Spleen (tissue), 11 donors: ENCODE measurements around the gene FTO. TPM values are rescaled to one million over a fixed set of nuclear protein-coding genes. Genes with fewer than 3 reads are reported as not detected.

Experiments
- DNase-seq: peaks from one replicate; pipeline ENCODE4 v3.0.0-alpha.2; 2020
- H3K27ac ChIP-seq, 8 donors: fragments of 200-600 bp; sonication (generic) in 7 of 8; 1 replicate in 4 of 8; 2 replicates in 4 of 8; pipeline versions ENCODE4 v1.5.0 to v1.8.0; 2016 to 2021; ENCODE audit warnings: inconsistent platforms in 4 of 8, mild to moderate bottlenecking in 4 of 8, moderate library complexity in 1 of 8
- H3K27me3 ChIP-seq, 7 donors: fragments of 200-600 bp; sonication (generic) in 6 of 7; replicated peaks in 1 of 7; 1 replicate in 4 of 7; 2 replicates in 3 of 7; pipeline versions ENCODE4 v1.5.0 to v1.8.0; 2016 to 2021; ENCODE audit warnings: inconsistent platforms in 3 of 7, mild to moderate bottlenecking in 1 of 7
- H3K36me3 ChIP-seq, 6 donors: fragments of 200-600 bp; sonication (generic) in 5 of 6; 1 replicate in 4 of 6; 2 replicates in 2 of 6; pipeline versions ENCODE4 v1.5.0 to v1.8.0; 2016 to 2021; ENCODE audit warnings: inconsistent platforms in 2 of 6
- H3K4me1 ChIP-seq, 6 donors: fragments of 200-600 bp; sonication (generic) in 5 of 6; 1 replicate in 3 of 6; 2 replicates in 3 of 6; pipeline versions ENCODE4 v1.5.0 to v1.8.0; 2016 to 2021; ENCODE audit warnings: inconsistent platforms in 3 of 6
- H3K4me3 ChIP-seq, 8 donors: fragments of 200-600 bp; sonication (generic) in 7 of 8; 1 replicate in 4 of 8; 2 replicates in 4 of 8; pipeline versions ENCODE4 v1.5.0 to v1.8.0; 2016 to 2021; ENCODE audit warnings: inconsistent platforms in 4 of 8, mild to moderate bottlenecking in 4 of 8, moderate library complexity in 2 of 8
- H3K9me3 ChIP-seq, 8 donors: fragments of 200-600 bp; sonication (generic) in 7 of 8; 1 replicate in 4 of 8; 2 replicates in 4 of 8; pipeline versions ENCODE4 v1.5.0 to v1.8.0; 2016 to 2021; ENCODE audit warnings: inconsistent platforms in 4 of 8
- CTCF ChIP-seq, 11 experiments: fragments of 200-600 bp in 7 of 11; fragments of 450-650 bp in 4 of 11; sonication (generic) in 4 of 11; IDR thresholded peaks in 8 of 11; conservative IDR thresholded peaks in 3 of 11; 1 replicate in 7 of 11; 2 replicates in 4 of 11; pipeline versions ENCODE4 v1.4.0 to v1.8.0; 2016 to 2021; ENCODE audit warnings: antibody characterized with exemption in 11 of 11, inconsistent platforms in 4 of 11, mild to moderate bottlenecking in 1 of 11
- POLR2A ChIP-seq, 3 donors: fragments of 450-650 bp; IDR thresholded peaks; one replicate each; pipeline ENCODE4 v1.5.1; 2017; ENCODE audit warnings: antibody characterized with exemption in 3 of 3, mild to moderate bottlenecking in 1 of 3
- POLR2AphosphoS5 ChIP-seq, 3 donors: sonication (generic); formaldehyde crosslinking; IDR thresholded peaks; one replicate each; pipeline ENCODE4 v1.5.1; 2017; ENCODE audit warnings: antibody characterized with exemption in 3 of 3
- WGBS, 5 donors: extraction: QIAGEN DNeasy Blood & Tissue Kit in 3 of 5; methylation state at CpG; one replicate each; pipeline versions ENCODE4 v1.1.5 to v1.1.7; 2013 to 2018; 5-methylcytosine and 5-hydroxymethylcytosine counted together
- intact Hi-C: fragments of 100-400 bp; cut with DNase I; formaldehyde crosslinking; loops from one replicate; pipeline ENCODE4 v1.15.0; 2023; ENCODE audit warnings: low total_unique reads
- polyA plus RNA-seq, 3 donors: library from polyadenylated mRNA; stranded (reverse); fragments of 200-250 nt; gene quantifications; one replicate each; pipeline ENCODE4 v1.2.1, GENCODE V29; 2013
- total RNA-seq, 7 donors: library from RNA; depleted of rRNA in 3 of 7; stranded (reverse); fragments of >200 nt in 3 of 7; fragmentation: NEBNext Ultra II Directional in 4 of 7; extraction: Animal tissue kit (Norgen Biotek cat#: 25700) in 4 of 7; gene quantifications; one replicate each; pipeline versions ENCODE4 v1.1.0 to v1.2.1, GENCODE V29; 2016 to 2021
- donor health status: healthy with polysubstance abuse.
- donor health status: DM: no; HTN: no; CAD: no; lungs with moderate emphysema.
- donor health status: DM: no; HTN: no; CAD: no.
- donor health status: Bipolar disorder and iron deficiency.
- donor health status: healthy.
- donor health status: DM: no; HTN: no; CAD: no.
- donor health status: DM: yes; HTN: yes; CAD: no.

FTO gene
- total and polyA plus RNA-seq, 10 donors, result 6.8 to 89.8 (median 68.4) TPM

- intact Hi-C loops, result no loop called here
- no peaks in the 10 kb centered on the region for H3K36me3 ChIP-seq
- WGBS, 5 donors, result 88 to 100% (median 98%) methylated on average over 2 of the region's 2 CpGs
These were observed 31.0 kb downstream of the FTO start for GRCh38 chr16:53734908-53735307.

DNA sequence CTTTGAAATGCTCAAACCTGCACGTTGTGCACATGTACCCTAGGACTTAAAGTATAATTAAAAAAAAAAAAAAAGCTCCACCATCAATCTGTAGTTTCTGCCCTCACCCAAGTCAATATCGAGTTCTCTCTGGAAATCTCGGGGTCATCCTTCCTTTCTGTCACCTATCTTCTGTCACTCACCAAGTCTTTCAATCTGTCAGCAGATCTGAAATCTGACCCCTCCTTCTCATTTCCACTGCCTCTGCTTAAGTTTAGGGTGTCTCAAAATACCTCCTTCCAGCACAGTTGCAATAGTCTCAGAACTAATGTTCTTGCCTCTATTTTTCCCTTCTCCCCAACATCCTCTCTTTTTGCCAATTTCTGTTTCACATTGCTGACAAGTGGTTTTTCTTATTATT lies 32.3 kb downstream of the FTO start:
- no peak for DNase-seq
- peaks cover 0 to 16% (median 0%) of the 10 kb centered on the region in 6 donors for H3K4me1 ChIP-seq
- 87 to 93% (median 91%) methylated on average over 3 of the region's 3 CpGs for WGBS, 5 donors
- no peak overlapping the region for H3K27ac ChIP-seq
- H3K36me3 ChIP-seq, result no peaks in the 10 kb centered on the region
- TF ChIP-seq POLR2AphosphoS5 (IDR thresholded peaks at IDR 0.05) (no peak), POLR2A (IDR thresholded peaks at IDR 0.05) (no peak), CTCF (IDR thresholded peaks at IDR 0.05 in 8 of 11, conservative IDR thresholded peaks at IDR 0.05 in 3 of 11) (no peak)
- intact Hi-C loops, result no loop called here
- no peaks in the 10 kb centered on the region for H3K27me3 ChIP-seq
- no peaks in the 10 kb centered on the region for H3K9me3 ChIP-seq
- no peak overlapping the region for H3K4me3 ChIP-seq

More at GRCh38 chr16:53734908-53735307, 31.0 kb downstream of the FTO start:
- no peak overlapping the region for H3K4me3 ChIP-seq
- no peaks in the 10 kb centered on the region for H3K9me3 ChIP-seq
- DNase-seq, result no peak
- TF ChIP-seq POLR2A (IDR thresholded peaks at IDR 0.05), result no peak
- no peak for TF ChIP-seq CTCF (IDR thresholded peaks at IDR 0.05 in 8 of 11, conservative IDR thresholded peaks at IDR 0.05 in 3 of 11)
- TF ChIP-seq POLR2AphosphoS5 (IDR thresholded peaks at IDR 0.05), result no peak
- no peak overlapping the region for H3K27ac ChIP-seq
- H3K27me3 ChIP-seq, result no peaks in the 10 kb centered on the region
- peaks cover 0 to 16% (median 0%) of the 10 kb centered on the region in 6 donors for H3K4me1 ChIP-seq

GRCh38 chr16:53737552-53737951 lies 33.6 kb downstream of the FTO start:
- peaks cover 0 to 7% (median under 1%) of the 10 kb centered on the region in 6 donors for H3K4me1 ChIP-seq
- TF ChIP-seq POLR2A (IDR thresholded peaks at IDR 0.05) (no peak), POLR2AphosphoS5 (IDR thresholded peaks at IDR 0.05) (no peak), CTCF (IDR thresholded peaks at IDR 0.05 in 8 of 11, conservative IDR thresholded peaks at IDR 0.05 in 3 of 11) (no peak)
- H3K36me3 ChIP-seq, result no peaks in the 10 kb centered on the region
- H3K9me3 ChIP-seq, result no peaks in the 10 kb centered on the region
- H3K27me3 ChIP-seq, result no peaks in the 10 kb centered on the region
- WGBS, 5 donors, result 92 to 97% (median 96%) methylated on average over 5 of the region's 5 CpGs
- H3K4me3 ChIP-seq, result no peak overlapping the region
- no peak overlapping the region for H3K27ac ChIP-seq
- intact Hi-C loops, result no loop called here
- DNase-seq, result no peak

GRCh38 chr16:53740476-53740875 lies 36.5 kb downstream of the FTO start:
- no peak overlapping the region for H3K27ac ChIP-seq
- intact Hi-C loops, result no loop called here
- DNase-seq, result no peak
- no peaks in the 10 kb centered on the region for H3K9me3 ChIP-seq
- H3K36me3 ChIP-seq, result no peaks in the 10 kb centered on the region
- TF ChIP-seq CTCF (IDR thresholded peaks at IDR 0.05 in 8 of 11, conservative IDR thresholded peaks at IDR 0.05 in 3 of 11), result no peak
- TF ChIP-seq POLR2AphosphoS5 (IDR thresholded peaks at IDR 0.05), result no peak
- TF ChIP-seq POLR2A (IDR thresholded peaks at IDR 0.05), result no peak
- peaks cover 0 to 29% (median 20%) of the 10 kb centered on the region in 6 donors for H3K4me1 ChIP-seq
- H3K27me3 ChIP-seq, result no peaks in the 10 kb centered on the region
- no peak overlapping the region for H3K4me3 ChIP-seq
